Measurements from ENCODE around the gene PICALM.

PICALM gene

GRCh38 chr11:86081455-86081854, 12.6 kb upstream of the PICALM start:
- DNase-seq (ENCODE audit: low read depth in 2 of 2): no peak

- DNase-seq (ENCODE audit: low read depth in 2 of 2): no peak
These were observed 10.5 kb upstream of the PICALM start for GRCh38 chr11:86079421-86079820.

GRCh38 chr11:86073948-86074347, 5.1 kb upstream of the PICALM start:
- no peak for DNase-seq (ENCODE audit: low read depth in 2 of 2)

GRCh38 chr11:86072211-86072610, 3.3 kb upstream of the PICALM start:
- no peak for DNase-seq (ENCODE audit: low read depth in 2 of 2)

GRCh38 chr11:86070142-86071056, 1.5 kb upstream of the PICALM start:
- DNase-seq (ENCODE audit: low read depth in 2 of 2): no peak

- DNase-seq (ENCODE audit: low read depth in 2 of 2): no peak
These were observed 671 bp upstream of the PICALM start for GRCh38 chr11:86069408-86070101.

GRCh38 chr11:86068138-86068871, 579 bp downstream of the PICALM start:
- DNase-seq (ENCODE audit: low read depth in 2 of 2): peak; percentile 18

GRCh38 chr11:86067851-86068137, 1.1 kb downstream of the PICALM start:
- DNase-seq (ENCODE audit: low read depth in 2 of 2): no peak

GRCh38 chr11:86067009-86067850, 1.7 kb downstream of the PICALM start:
- no peak for DNase-seq (ENCODE audit: low read depth in 2 of 2)

- DNase-seq (ENCODE audit: low read depth in 2 of 2): no peak
These were observed 2.3 kb downstream of the PICALM start for GRCh38 chr11:86066657-86067008.

GRCh38 chr11:86066033-86066432, 2.9 kb downstream of the PICALM start:
- no peak for DNase-seq (ENCODE audit: low read depth in 2 of 2)

GRCh38 chr11:86064220-86064803, 4.6 kb downstream of the PICALM start:
- DNase-seq (ENCODE audit: low read depth in 2 of 2): no peak

GRCh38 chr11:86063536-86063935, 5.3 kb downstream of the PICALM start:
- no peak for DNase-seq (ENCODE audit: low read depth in 2 of 2)

GRCh38 chr11:86062719-86063118, 6.2 kb downstream of the PICALM start:
- no peak for DNase-seq (ENCODE audit: low read depth in 2 of 2)

- DNase-seq (ENCODE audit: low read depth in 2 of 2): no peak
These were observed 7.2 kb downstream of the PICALM start for GRCh38 chr11:86061483-86062205.

GRCh38 chr11:86060544-86060943, 8.3 kb downstream of the PICALM start:
- DNase-seq (ENCODE audit: low read depth in 2 of 2): no peak

GRCh38 chr11:86058360-86058759, 10.5 kb downstream of the PICALM start:
- no peak for DNase-seq (ENCODE audit: low read depth in 2 of 2)

GRCh38 chr11:86056351-86056854, 12.5 kb downstream of the PICALM start:
- no peak for DNase-seq (ENCODE audit: low read depth in 2 of 2)

GRCh38 chr11:86052693-86053641, 15.9 kb downstream of the PICALM start:
- DNase-seq (ENCODE audit: low read depth in 2 of 2): no peak

Data from stimulated activated CD4-positive, alpha-beta T cell treated with anti-CD3 and anti-CD28 coated beads, Interleukin-15, amount 100 ng/mL, for 48 hours (primary cell).